HG02610 (cell line): Measurements from ENCODE around the gene TMCC3.
"Not testable (repeated sequence)": the region's sequence is repeated elsewhere in the genome, so short reads cannot be mapped to it uniquely, and the experiment has no call there.

Experiments
- ATAC-seq: cut with Tn5 transposase; IDR thresholded peaks from one replicate; pipeline ENCODE4 v1.9.1; 2021; ENCODE audit warnings: mild to moderate bottlenecking, moderate library complexity; ENCODE audit not compliant: unreplicated experiment

Gene TMCC3

GRCh38 chr12:94575645-94576403, 74.5 kb downstream of the TMCC3 start:
- no peak for ATAC-seq

GRCh38 chr12:94575024-94575423, 75.3 kb downstream of the TMCC3 start:
- no peak for ATAC-seq

- no peak for ATAC-seq
Observed at GRCh38 chr12:94571556-94571955, 78.8 kb downstream of the TMCC3 start.

GRCh38 chr12:94570161-94570560, 80.2 kb downstream of the TMCC3 start:
- no peak for ATAC-seq

GRCh38 chr12:94567761-94568160, 82.6 kb downstream of the TMCC3 start:
- ATAC-seq, result no peak

- ATAC-seq, result no peak
Observed at GRCh38 chr12:94566345-94566744, 84.0 kb downstream of the TMCC3 start.

GRCh38 chr12:94565683-94566082, 84.7 kb downstream of the TMCC3 start:
- no peak for ATAC-seq

GRCh38 chr12:94563286-94563685, 87.1 kb downstream of the TMCC3 start:
- ATAC-seq, result no peak

- peak; percentile 86 for ATAC-seq
Observed at GRCh38 chr12:94561943-94562411, 88.4 kb downstream of the TMCC3 start.

- peak; percentile 56 for ATAC-seq
Observed at GRCh38 chr12:94560431-94561221, 89.7 kb downstream of the TMCC3 start.

- no peak for ATAC-seq
Observed at GRCh38 chr12:94558612-94559011, 91.7 kb downstream of the TMCC3 start.

GRCh38 chr12:94557746-94558295, 92.5 kb downstream of the TMCC3 start:
- no peak for ATAC-seq

GRCh38 chr12:94555687-94556086, 94.7 kb downstream of the TMCC3 start:
- no peak for ATAC-seq

GRCh38 chr12:94553875-94554274, 96.5 kb downstream of the TMCC3 start:
- ATAC-seq, result no peak

- ATAC-seq, result no peak
Observed at GRCh38 chr12:94553130-94553519, 97.2 kb downstream of the TMCC3 start.

- no peak for ATAC-seq
Observed at GRCh38 chr12:94551810-94552209, 98.5 kb downstream of the TMCC3 start.

- ATAC-seq, result no peak
Observed at GRCh38 chr12:94550964-94551363, 99.4 kb downstream of the TMCC3 start.

GRCh38 chr12:94548833-94549232, 101.5 kb downstream of the TMCC3 start:
- ATAC-seq, result not testable (repeated sequence)

GRCh38 chr12:94545935-94546771, 104.2 kb downstream of the TMCC3 start:
- peak; percentile 75 for ATAC-seq

- no peak for ATAC-seq
Observed at GRCh38 chr12:94544355-94544754, 106.0 kb downstream of the TMCC3 start.

GRCh38 chr12:94538318-94538717, 112.0 kb downstream of the TMCC3 start:
- ATAC-seq, result no peak
